ENCODE results near the gene SLC27A5.

GRCh38 chr19:58499021-58499927 lies 12.5 kb downstream of the SLC27A5 start:
- TF ChIP-seq CTCF (IDR thresholded peaks at IDR 0.05) (peak in 3 of 4 experiments; percentile 23 to 47 (median 39)), POLR2A (IDR thresholded peaks at IDR 0.05) (peak; percentile 33 to 65)

All from uterus (tissue), 2 donors.